Posterior cingulate gyrus (tissue), 11 donors: Measurements from ENCODE around the gene PLD4.
A peak's percentile ranks its signal among the peaks of the same experiment; 100 is the strongest.
"Not testable (repeated sequence)": the region's sequence is repeated elsewhere in the genome, so short reads cannot be mapped to it uniquely, and the experiment has no call there.

Source experiments
- DNase-seq, 10 donors: peaks; one replicate each; pipeline versions ENCODE4 v3.0.0 to v3.0.0-alpha.2; 2020 to 2021; ENCODE audit warnings: mixed read lengths in 3 of 10
- intact Hi-C: fragments of 100-400 bp; cut with DNase I; formaldehyde crosslinking; loops from one replicate; pipeline ENCODE4 v1.15.1; 2023

PLD4 gene

DNA sequence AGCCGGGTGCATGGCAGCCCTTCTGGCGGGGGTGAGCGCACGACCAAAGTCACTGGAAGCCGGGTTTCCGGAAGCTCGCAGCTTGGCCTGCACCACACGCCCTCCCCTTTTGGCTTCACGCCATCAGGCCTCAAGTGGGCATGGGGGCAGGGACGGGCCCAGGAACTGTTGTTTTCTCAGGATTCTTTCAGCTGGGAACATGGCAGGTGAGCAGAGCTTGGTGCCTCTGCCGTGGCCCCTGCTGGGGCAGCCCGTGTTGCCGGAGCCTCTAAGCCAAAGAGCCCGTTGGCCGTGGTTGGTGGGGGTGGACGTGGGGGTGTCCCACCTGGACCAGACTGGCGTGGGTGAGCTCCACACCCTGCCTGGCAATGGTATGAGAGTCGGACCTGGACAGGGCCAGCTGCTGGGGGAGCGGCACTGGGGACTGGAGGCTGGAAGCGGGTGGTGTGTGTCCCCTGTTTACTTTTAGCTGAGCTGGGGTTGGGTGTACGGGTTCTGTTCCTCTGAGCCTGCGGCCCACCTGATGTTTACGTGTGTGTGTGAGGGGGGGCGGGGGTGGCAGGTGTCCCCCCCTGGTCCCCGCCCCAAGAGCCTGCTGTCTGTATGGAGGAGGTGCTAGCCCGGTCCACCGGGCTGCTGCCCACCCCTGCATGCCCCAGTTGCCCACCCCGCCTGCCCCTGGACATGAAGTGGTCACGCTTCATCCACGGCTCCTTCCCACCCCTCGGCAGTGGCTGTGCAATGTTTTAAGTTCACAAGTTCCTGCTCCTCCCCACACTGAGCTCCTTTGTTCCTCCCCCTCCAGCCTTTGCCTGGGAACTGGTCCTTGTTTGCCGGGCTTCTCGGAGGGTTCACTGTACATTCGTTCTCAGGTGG lies 28.7 kb upstream of the PLD4 start:
- intact Hi-C loops: loop anchor here (10.0 kb wide), 1 partner anchor 149 kb away; no protein-coding TSS in a partner anchor
- peak in 4 of 10 donors; percentile 7 to 75 (median 38) for DNase-seq

DNA sequence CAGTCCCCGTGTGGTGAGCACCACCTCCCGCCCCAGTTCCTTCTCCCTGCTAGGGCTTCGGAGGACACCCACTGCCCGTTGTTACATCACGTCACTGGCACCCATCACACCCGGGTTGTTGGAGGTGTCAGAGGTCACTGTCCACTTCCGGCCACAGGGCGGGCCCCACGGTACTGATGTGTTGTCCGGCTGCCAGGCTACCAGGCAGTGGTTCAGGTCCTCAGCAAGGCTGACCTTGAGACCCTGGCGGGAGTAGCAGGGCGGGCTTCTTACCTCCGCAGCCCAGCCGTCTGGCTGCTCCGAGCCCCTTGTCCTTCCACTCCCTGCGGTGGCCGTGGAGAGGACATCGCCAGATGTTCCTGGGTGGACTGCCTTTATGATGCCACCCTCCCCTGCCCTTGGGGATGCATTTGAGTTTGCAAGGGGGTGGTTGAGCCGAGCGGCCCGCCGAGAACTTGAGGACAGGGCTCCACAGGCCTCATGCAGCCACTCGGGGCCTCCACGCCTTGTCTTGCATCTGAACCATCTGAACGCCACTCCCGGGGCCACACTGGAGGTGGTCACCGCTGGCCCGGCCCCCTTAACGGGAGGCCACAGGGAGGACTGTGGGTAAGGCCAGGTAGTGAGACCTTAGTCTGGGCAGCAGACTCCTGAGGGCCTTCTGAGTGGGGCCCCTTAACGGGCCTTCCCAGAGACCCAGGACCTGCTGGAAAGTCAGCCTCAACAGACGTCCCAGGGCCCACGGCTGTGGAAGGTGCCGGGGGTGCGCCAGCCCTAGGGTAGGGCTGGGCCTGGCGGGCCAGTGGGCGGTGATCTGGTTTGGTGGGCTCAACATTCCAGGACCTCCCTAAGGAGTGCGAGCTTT lies 27.1 kb upstream of the PLD4 start:
- peak in 2 of 10 donors; percentile 6 to 82 for DNase-seq
- intact Hi-C loops: loop anchor here (10.0 kb wide), 1 partner anchor 147 kb away; no protein-coding TSS in a partner anchor

DNA sequence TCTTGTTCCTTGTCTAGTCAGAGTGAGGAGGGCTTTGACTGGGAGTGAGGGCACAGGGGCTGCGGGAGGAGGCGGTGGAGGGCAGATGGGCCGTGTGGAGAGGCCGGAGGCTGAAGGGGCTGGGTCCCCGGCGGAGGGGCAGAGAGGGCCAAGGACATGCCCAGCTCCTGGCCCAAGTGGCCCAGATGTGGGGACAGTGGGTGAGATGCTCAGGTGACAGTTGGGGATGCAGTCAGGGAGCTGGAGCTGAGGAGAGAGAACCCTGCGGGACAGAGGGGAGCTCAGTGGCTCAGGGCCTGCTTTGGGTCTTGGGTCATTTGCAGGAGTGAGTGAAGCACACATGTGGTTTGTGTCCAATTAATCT lies 26.5 kb upstream of the PLD4 start:
- peak in 1 of 10 donors; percentile 80 for DNase-seq
- intact Hi-C loops: loop anchor here (10.0 kb wide), 1 partner anchor 147 kb away; no protein-coding TSS in a partner anchor

DNA sequence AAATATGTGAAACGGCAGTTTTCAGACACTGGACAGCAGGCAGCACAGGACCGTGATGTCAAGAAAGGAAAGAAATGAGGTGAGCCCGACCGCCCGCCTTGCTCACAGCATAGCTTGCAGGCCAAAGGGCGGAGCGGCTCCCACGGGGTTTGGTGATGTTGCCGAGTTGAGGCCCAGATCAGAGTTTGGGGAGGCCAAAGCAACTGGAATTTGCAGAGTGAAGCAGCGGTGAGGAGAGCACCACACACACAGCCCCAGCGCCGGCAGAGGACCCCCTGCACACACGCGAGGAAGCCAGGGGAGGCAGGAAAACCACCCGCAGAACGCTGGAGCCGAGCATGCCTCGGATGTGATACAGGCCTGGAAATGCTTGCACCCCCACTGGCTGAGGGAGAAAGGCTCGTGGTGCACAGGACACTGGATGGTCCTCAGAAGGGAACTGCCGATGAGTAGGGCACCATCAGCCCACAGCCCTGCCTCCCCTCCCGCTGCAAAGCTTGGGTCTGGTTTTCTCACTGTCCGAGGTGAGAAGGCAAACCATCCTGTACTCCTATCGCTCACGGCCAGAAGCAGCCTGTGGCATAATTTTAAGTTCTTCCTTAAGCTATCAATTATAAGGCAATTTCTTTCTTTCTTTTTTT lies 25.7 kb upstream of the PLD4 start:
- intact Hi-C loops: loop anchor here (10.0 kb wide), 1 partner anchor 146 kb away; no protein-coding TSS in a partner anchor
- DNase-seq: peak in 2 of 10 donors; percentile 67 to 81

DNA sequence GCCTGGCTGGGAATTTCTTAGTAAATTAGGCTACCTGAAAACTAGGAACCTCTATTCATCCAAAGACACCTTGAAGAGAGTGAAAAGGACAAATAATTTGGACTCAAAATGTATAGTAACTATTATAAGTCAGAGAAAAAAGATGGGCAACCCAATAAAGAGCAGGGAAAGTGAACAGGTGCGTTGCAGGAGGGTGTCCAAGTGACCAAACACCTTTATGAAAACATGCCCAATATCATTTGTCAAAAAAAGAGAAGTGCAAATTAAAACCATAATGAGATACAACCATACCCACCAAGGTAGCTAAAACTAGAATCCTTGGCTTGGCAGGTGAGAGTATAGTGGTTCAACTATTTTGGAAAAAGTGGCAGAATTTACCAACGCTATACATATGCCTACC lies 24.9 kb upstream of the PLD4 start:
- no peak for DNase-seq
- intact Hi-C loops: loop anchor here (10.0 kb wide), 1 partner anchor 145 kb away; no protein-coding TSS in a partner anchor

DNA sequence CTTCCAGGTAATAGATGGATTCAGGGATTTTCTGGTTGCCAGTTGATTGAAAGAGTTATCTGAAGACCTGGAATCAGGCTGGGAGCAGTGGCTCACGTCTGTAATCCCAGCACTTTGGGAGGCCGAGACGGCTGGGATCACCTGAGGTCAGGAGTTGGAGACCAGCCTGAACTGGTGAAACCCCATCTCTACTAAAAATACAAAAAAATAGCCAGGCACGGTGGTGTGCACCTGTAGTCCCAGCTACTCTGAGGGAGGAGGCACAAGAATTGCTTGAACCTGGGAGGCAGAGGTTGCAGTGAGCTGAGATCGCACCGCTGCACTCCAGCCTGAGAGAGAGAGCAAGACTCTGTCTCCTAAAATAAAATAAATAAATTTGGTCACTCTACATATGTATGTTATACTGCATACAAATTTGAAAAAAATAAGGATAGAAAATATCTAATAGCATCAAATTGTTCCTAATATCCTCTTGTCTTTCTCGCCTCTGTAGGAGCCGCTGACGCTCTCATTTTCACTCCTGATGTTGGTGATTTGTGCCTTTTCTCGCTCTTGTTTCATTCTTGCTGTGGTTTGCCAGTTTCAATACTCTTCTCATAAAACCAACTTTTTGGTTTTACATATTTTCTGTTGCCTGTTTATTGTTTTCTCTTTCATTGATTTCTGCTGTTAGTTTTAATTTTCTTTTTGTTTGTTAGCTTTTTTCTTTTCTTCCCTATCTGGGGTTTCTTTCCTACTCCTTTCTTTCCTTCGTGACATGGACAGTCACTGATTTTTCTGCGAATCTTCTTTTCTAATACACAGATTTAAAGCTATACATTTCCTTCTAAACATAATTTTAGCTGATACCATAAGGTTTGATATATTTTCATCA lies 23.8 kb upstream of the PLD4 start:
- peak in 1 of 10 donors; percentile 40 for DNase-seq
- intact Hi-C loops: no loop called here

DNA sequence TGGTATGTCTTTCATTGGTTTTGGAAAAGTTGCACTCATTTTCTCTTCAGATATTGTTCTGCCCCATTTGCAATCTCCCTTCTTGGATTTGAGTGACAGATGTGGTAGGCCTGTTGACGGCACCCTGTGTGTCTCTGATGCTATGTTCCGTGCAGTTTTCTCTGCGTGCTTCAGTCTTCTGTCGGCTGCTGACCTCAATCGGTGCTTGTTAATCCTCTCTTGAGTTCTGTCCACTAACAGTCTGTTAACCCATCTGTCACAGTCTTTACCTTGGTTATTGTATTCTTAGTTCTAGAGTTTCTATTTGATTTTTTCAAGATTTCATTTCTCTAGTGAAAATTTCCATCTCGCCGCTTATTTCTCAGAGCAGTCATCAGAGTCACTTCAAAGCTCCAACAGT lies 20.7 kb upstream of the PLD4 start:
- intact Hi-C loops: no loop called here
- no peak for DNase-seq

DNA sequence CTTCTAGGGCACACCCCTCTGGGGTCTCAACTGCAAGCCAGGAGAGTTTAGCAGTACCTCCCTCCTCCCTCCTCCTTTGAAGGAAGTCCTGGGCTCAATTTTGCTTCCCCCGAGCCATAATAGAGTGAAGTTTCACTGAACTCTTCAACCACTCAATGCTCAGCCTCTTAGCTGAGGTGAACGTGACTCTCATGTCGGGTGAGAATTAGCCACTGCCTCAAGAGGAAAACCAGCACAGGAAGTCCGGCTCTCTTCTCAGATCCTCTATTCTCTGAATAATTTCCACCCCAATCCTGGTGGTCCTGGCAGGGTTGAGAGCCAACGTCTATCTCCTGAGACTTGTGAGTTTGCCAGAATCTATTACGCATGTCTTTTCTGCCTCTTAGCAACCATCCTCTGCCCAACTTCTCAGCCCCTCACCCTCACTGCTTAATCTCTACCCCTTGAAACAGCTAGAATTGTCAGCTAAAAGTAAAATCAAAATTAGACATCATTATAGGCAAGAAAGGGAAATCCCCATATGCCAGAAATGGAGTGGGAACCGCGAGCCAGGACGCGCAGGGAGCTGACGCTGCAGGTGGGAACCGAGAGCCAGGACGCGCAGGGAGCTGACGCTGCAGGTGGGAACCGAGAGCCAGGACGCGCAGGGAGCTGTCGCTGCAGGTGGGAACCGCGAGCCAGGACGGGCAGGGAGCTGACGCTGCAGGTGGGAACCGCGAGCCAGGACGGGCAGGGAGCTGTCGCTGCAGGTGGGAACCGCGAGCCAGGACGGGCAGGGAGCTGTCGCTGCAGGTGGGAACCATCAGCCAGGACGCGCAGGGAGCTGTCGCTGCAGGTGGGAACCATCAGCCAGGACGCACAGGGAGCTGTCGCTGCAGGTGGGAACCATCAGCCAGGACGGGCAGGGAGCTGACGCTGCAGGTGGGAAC lies 19.8 kb upstream of the PLD4 start:
- DNase-seq: peak in 1 of 10 donors; percentile 53
- intact Hi-C loops: not testable (repeated sequence)

DNA sequence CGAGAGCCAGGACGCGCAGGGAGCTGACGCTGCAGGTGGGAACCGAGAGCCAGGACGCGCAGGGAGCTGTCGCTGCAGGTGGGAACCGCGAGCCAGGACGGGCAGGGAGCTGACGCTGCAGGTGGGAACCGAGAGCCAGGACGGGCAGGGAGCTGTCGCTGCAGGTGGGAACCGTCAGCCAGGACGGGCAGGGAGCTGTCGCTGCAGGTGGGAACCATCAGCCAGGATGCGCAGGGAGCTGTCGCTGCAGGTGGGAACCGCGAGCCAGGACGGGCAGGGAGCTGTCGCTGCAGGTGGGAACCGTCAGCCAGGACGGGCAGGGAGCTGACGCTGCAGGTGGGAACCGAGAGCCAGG lies 19.1 kb upstream of the PLD4 start:
- intact Hi-C loops, DNase-seq: not testable (repeated sequence)

DNA sequence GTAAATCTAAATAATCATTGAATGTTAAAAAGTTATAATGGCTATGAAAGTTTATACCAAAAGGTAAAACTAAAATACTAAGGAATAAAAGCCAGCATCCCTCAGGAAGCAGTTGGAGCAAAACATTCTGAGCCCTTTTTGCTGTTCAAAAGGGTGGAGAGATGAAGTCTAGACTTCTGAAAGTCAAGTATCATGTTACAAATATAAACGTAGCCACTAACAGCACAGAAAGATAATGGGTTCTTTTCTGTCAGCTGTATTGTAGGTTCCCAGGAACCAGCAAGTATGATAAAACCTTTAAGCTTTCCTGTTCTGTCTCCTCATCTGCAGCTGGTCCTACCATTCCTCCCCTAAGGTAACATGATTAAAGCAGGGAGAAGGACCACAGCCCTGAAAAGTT lies 16.4 kb upstream of the PLD4 start:
- DNase-seq: no peak
- intact Hi-C loops: no loop called here

DNA sequence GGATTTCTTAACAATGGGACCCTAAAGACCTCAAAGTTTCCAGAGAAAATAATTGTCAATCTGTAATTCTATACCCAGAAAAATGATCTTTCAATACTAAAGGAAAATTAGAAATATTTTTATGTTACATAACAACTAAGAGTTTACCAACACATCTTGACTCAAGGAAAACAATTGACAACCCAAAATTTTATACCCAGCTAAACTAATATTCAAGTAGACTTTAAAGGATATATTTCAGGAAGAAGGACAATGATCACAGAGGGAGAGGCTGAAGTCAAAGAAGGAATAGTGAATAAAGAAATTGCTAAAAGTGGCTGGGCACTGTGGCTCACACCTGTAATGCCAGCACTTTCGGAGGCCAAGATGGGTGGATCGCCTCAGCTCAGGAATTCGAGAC lies 12.6 kb upstream of the PLD4 start:
- intact Hi-C loops: no loop called here

DNA sequence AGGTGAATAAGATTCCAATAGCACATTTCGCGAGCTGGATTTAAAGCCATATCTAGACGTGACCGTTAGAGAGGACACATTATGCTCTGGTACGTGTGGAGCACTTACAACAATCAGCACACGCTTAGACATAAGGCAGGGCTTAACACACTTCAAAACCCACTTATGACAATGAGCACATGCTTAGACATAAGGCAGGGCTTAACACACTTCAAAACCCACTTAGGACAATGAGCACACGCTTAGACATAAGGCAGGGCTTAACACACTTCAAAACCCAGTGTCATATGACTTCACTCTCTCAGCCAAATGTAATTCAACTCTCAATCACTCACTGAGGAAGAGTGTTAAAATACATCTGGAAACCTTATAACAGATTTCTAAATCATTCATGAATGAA lies 11.2 kb upstream of the PLD4 start:
- intact Hi-C loops: no loop called here

More for the DNA sequence above, 12.6 kb upstream of the PLD4 start:
- no peak for DNase-seq

DNA sequence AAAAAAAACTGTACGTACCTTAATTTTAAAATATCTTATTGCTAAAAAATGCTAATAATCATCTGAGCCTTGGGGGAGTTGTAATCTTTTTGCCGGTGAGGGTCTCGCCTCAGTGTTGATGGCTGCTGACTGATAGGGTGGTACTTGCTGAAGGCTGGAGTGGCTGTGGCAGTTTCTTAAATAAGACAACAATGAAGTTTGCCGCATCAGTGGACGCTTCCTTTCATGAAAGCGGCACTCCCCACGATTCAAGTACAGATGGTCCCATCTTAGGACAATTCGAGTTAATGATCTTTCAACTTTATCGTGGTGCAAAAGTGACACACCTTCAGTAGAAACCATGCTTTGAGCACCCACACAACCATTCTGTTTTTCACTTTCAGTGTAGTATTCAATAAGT lies 7.6 kb upstream of the PLD4 start:
- no peak for DNase-seq
- intact Hi-C loops: no loop called here

More for the DNA sequence above, 11.2 kb upstream of the PLD4 start:
- DNase-seq: no peak

DNA sequence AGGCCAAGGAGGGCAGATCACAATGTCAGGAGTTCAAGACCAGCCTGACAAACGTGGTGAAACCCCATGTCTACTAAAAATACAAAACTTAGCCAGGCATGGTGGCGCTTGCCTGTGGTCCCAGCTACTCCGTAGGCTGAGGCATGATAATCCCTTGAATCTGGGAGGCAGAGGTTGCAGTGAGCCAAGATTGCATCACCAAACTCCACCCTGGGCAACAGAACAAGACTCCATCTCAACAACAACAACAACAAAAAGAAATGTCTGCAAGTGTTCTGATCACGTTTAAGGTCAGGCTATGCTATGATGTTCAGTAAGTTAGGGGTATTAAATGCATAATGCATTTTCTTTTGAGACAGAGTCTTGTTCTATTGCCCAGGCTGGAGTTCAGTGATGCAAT lies 6.7 kb upstream of the PLD4 start:
- intact Hi-C loops: no loop called here

DNA sequence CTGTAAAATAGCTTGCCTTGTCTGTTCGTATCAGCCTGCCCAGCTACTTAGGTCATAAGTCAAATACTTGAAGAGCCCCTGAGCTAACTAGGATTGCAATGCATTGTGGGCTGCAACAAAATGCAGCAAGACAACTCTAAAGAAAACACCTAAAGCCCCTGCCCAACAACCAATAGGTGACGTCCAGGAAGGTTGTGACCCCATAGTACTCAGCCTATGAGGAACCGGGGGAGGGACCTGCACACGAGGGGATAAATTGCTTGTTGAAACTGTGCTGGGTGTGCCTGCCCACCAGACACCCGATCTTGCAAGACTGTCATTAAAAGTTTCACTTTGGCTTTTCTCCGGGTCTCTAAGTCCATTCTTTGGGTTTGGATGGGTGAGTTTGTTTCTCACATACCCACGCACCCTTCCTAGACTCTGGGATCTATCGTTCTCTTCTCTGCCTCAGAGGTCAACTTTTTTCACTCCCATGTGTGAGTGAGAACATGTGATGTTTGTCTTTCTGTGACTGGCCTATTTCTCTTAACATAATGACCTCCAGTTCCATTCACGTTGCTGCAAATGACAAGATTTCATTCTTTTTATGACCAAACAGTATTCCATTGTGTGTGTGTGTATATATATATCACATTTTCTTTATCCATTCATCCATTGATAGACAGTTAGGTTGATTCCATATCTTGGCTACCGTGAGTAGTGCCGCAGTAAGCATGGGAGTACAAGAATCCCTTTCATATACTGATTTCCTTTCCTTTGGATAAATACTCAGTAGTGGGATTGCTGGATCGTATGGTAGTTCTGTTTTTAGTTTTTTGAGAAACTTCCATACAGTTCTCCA lies 5.3 kb upstream of the PLD4 start:
- intact Hi-C loops, DNase-seq: not testable (repeated sequence)

More for the DNA sequence above, 6.7 kb upstream of the PLD4 start:
- no peak for DNase-seq

DNA sequence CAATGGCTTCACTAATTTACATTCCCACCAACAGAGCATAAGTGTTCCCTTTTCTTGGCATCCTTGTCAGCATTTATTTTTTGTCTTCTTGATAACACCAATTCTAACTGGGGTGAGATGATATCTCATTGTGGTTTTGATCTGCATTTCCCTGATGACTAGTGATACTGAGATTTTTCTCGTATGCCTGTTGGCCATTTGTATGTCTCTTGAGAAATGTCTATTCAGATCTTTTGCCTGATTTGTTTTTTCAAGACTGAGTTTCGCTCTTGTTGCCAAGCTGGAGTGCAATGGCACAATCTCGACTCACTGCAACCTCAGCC lies 4.7 kb upstream of the PLD4 start:
- no peak for DNase-seq
- intact Hi-C loops: no loop called here

DNA sequence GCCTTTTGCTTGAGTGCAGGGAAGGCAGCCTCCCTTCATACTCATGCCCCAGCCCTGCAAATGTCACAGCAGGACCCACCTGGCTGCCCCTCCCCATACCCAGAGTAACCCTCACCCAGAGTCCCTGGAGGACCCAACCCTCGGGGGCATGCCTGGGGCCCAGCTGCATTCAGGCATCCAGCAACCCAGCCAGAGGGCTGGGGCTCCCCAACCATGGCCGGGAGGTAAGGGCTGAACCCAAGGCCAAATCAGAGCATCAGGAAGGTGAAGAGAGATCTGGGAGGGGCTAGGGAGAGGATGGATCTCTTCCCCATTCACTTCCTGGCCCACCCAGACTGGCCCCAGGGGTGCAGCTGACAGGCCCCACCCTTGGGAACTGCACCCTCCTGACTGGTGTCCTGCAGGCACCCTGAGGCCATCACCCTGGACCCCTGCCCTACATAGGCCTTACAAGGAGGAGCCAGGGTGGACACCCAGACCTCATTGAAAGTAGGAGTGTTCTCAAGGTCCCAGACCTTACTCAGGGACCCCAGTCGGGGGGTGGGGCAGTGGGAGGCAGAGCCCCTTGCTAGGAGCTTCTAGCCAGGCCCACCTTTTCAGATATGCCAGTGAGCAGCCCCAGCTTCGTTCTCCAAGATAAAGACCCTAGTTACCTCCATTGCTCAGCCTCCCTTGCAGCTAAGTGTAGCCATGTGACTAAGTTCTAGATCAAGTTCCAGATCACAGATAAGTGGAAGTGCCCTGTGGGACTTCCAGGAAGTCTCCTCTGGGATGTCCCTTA lies 849 bp upstream of the PLD4 start:
- DNase-seq: no peak
- intact Hi-C loops: no loop called here
